Measurements from ENCODE around the gene SLC15A3.
A peak's percentile ranks its signal among the peaks of the same experiment; 100 is the strongest.
"Not testable (repeated sequence)": the region's sequence is repeated elsewhere in the genome, so short reads cannot be mapped to it uniquely, and the experiment has no call there.

Gene SLC15A3

GRCh38 chr11:60912223-60912850 lies 39.6 kb downstream of the SLC15A3 start:
- H3K9me3 ChIP-seq (ENCODE audit: low read length) = no peaks in the 10 kb centered on the region
- no peaks in the 10 kb centered on the region for H3K36me3 ChIP-seq (ENCODE audit: insufficient read depth, low read length)
- no peaks in the 10 kb centered on the region for H3K27me3 ChIP-seq (ENCODE audit: insufficient read depth, low read length)
- no peak overlapping the region for H3K4me3 ChIP-seq (ENCODE audit: low read length)
- no peak overlapping the region for H2AFZ ChIP-seq (ENCODE audit: low read depth, low read length)
- H3K4me1 ChIP-seq (ENCODE audit: insufficient read depth, low read length) = peaks cover 27% of the 10 kb centered on the region

DNA sequence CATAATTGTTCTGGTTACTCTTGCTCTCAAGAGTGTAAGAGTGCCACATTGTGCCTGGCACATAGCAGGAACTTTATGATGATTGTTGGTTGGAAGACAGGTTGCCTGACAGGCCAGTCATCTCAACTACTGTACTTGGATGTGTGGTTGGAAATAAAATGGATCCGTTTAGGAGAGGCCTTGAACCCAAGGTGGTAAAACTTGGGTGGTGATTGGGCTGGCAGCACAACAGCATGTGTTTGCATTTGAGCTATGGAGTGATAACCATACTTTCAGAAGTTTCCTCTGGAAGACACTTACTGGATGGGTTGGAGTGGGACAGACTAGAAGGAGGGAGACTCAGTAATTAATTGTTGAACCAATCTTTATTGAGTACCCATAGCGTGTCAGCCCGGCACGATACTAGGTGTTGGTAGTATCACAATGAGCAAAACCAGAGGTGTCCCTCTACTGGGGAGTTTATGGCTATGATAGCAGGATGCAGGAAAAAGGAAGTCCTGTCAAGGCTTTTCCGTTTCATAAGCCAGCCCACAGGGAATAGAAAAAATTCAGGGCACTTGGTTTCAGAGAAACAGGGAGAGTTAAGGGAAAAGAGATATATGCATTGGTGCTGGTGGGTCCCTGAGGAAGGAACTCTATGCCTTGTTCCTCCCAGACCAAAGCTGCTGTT lies 41.1 kb downstream of the SLC15A3 start:
- H3K27me3 ChIP-seq (ENCODE audit: insufficient read depth, low read length) = no peaks in the 10 kb centered on the region
- H2AFZ ChIP-seq (ENCODE audit: low read depth, low read length) = no peak overlapping the region

GRCh38 chr11:60910281-60910687 lies 41.7 kb downstream of the SLC15A3 start:
- H3K9me3 ChIP-seq (ENCODE audit: low read length) = no peaks in the 10 kb centered on the region
- H3K36me3 ChIP-seq (ENCODE audit: insufficient read depth, low read length) = no peaks in the 10 kb centered on the region
- H3K4me3 ChIP-seq (ENCODE audit: low read length) = no peak overlapping the region
- peaks cover 30% of the 10 kb centered on the region for H3K4me1 ChIP-seq (ENCODE audit: insufficient read depth, low read length)
- no peak overlapping the region for H2AFZ ChIP-seq (ENCODE audit: low read depth, low read length)
- no peaks in the 10 kb centered on the region for H3K27me3 ChIP-seq (ENCODE audit: insufficient read depth, low read length)

More for the DNA sequence above, 41.1 kb downstream of the SLC15A3 start:
- Histone ChIP-seq H3K36me3 (ENCODE audit: insufficient read depth, low read length) (no peaks in the 10 kb centered on the region), H3K4me3 (ENCODE audit: low read length) (no peak overlapping the region), H3K4me1 (ENCODE audit: insufficient read depth, low read length) (peaks cover 29% of the 10 kb centered on the region), H3K9me3 (ENCODE audit: low read length) (no peaks in the 10 kb centered on the region)

GRCh38 chr11:60909680-60910280 lies 42.2 kb downstream of the SLC15A3 start:
- not testable (repeated sequence) for H3K4me3 ChIP-seq (ENCODE audit: low read length); H3K27me3 ChIP-seq (ENCODE audit: insufficient read depth, low read length); H3K9me3 ChIP-seq (ENCODE audit: low read length); H2AFZ ChIP-seq (ENCODE audit: low read depth, low read length); H3K36me3 ChIP-seq (ENCODE audit: insufficient read depth, low read length)
- peaks cover 30% of the 10 kb centered on the region for H3K4me1 ChIP-seq (ENCODE audit: insufficient read depth, low read length)

DNA sequence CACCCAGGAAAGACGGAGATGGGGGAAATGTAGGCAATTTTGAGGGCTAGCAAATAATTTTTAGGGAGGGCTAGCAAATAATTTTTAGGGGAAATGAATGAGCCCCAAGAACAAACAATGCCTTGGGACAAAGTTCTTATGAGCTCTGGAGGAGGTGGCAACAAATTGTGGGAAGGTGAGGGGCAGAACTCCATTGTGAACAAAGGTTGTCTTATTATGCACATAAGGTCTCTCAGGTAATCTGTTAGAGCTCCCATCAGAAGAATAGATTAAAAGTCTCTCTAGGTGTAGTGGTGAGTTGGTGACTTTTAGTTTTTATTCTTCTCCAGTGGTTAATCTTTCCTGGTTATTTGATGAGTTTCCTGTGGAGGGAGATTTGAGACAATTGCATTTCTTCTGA lies 43.2 kb downstream of the SLC15A3 start:
- Histone ChIP-seq H3K27me3 (ENCODE audit: insufficient read depth, low read length) (no peaks in the 10 kb centered on the region), H3K4me1 (ENCODE audit: insufficient read depth, low read length) (peaks cover 33% of the 10 kb centered on the region), H3K4me3 (ENCODE audit: low read length) (no peak overlapping the region), H2AFZ (ENCODE audit: low read depth, low read length) (no peak overlapping the region), H3K36me3 (ENCODE audit: insufficient read depth, low read length) (peaks cover 6% of the 10 kb centered on the region), H3K9me3 (ENCODE audit: low read length) (no peaks in the 10 kb centered on the region)

GRCh38 chr11:60906132-60906972 lies 45.6 kb downstream of the SLC15A3 start, which contains the start of gene PRPF19:
Gene PRPF19 (minus strand): TSS chr11:60906585. CDS start chr11:60906382, 203 bp downstream.
- H3K27me3 ChIP-seq (ENCODE audit: insufficient read depth, low read length) = no peaks in the 10 kb centered on the region
- peaks cover 25% of the 10 kb centered on the region for H3K36me3 ChIP-seq (ENCODE audit: insufficient read depth, low read length)
- H2AFZ ChIP-seq (ENCODE audit: low read depth, low read length) = peak within 1 kb of the TSS; percentile 79
- no peaks in the 10 kb centered on the region for H3K9me3 ChIP-seq (ENCODE audit: low read length)
- peaks cover 21% of the 10 kb centered on the region for H3K4me1 ChIP-seq (ENCODE audit: insufficient read depth, low read length)
- H3K4me3 ChIP-seq (ENCODE audit: low read length) = peak within 1 kb of the TSS; percentile 87

- Histone ChIP-seq H3K4me3 (ENCODE audit: low read length) (peak overlapping the region; percentile 87), H3K27me3 (ENCODE audit: insufficient read depth, low read length) (no peaks in the 10 kb centered on the region), H3K9me3 (ENCODE audit: low read length) (no peaks in the 10 kb centered on the region), H3K4me1 (ENCODE audit: insufficient read depth, low read length) (peaks cover 21% of the 10 kb centered on the region), H3K36me3 (ENCODE audit: insufficient read depth, low read length) (peaks cover 32% of the 10 kb centered on the region), H2AFZ (ENCODE audit: low read depth, low read length) (peak overlapping the region; percentile 38)
These were observed 46.3 kb downstream of the SLC15A3 start for GRCh38 chr11:60905551-60906113.

GRCh38 chr11:60905047-60905446 lies 46.9 kb downstream of the SLC15A3 start:
- peaks cover 21% of the 10 kb centered on the region for H3K4me1 ChIP-seq (ENCODE audit: insufficient read depth, low read length)
- H3K4me3 ChIP-seq (ENCODE audit: low read length) = peak overlapping the region; percentile 87
- no peaks in the 10 kb centered on the region for H3K9me3 ChIP-seq (ENCODE audit: low read length)
- no peak overlapping the region for H2AFZ ChIP-seq (ENCODE audit: low read depth, low read length)
- peaks cover 38% of the 10 kb centered on the region for H3K36me3 ChIP-seq (ENCODE audit: insufficient read depth, low read length)
- H3K27me3 ChIP-seq (ENCODE audit: insufficient read depth, low read length) = no peaks in the 10 kb centered on the region

GRCh38 chr11:60902625-60903024 lies 49.4 kb downstream of the SLC15A3 start:
- Histone ChIP-seq H2AFZ (ENCODE audit: low read depth, low read length) (no peak overlapping the region), H3K27me3 (ENCODE audit: insufficient read depth, low read length) (no peaks in the 10 kb centered on the region), H3K4me1 (ENCODE audit: insufficient read depth, low read length) (peaks cover 21% of the 10 kb centered on the region), H3K36me3 (ENCODE audit: insufficient read depth, low read length) (peaks cover 60% of the 10 kb centered on the region), H3K9me3 (ENCODE audit: low read length) (no peaks in the 10 kb centered on the region), H3K4me3 (ENCODE audit: low read length) (no peak overlapping the region)

DNA sequence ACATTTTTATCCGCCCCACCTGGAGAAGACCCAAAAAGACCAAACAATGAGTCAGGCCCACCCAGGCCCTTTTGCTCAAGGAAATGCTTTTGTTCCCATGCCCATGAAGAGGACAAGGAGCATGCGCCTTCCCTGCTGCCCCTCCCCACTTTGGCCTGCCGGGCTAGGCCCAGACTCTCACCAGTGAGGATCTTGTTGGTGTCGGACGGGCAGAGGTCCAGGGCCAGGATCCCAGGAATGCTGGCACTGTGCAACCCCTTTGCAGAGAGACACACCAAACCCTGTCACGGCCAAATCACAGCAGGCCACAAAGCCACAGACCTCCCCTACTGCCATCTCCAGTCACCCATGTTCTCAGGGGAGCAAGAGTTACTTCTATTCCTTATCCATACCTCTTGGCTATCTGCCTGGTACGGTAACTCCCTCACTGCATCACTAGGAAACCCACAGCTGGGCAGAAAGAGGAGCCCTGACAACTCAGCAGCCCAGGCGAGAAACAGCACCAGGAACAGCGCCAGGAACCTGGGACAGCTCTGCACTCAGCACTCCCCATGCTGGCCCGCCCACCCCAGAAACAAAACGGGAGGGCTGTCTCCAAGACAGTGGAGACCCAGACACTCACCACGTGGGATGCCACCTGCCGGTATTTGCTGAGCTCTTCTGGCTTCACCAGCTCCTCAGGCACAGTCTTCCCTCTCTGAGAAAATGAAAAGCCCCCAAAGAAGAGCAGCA lies 51.1 kb downstream of the SLC15A3 start:
- Histone ChIP-seq H3K4me3 (ENCODE audit: low read length) (no peak overlapping the region), H3K27me3 (ENCODE audit: insufficient read depth, low read length) (no peaks in the 10 kb centered on the region), H2AFZ (ENCODE audit: low read depth, low read length) (no peak overlapping the region), H3K4me1 (ENCODE audit: insufficient read depth, low read length) (peaks cover 16% of the 10 kb centered on the region), H3K36me3 (ENCODE audit: insufficient read depth, low read length) (peaks cover 76% of the 10 kb centered on the region), H3K9me3 (ENCODE audit: low read length) (no peaks in the 10 kb centered on the region)

GRCh38 chr11:60899977-60900376 lies 52.0 kb downstream of the SLC15A3 start:
- Histone ChIP-seq H2AFZ (ENCODE audit: low read depth, low read length) (no peak overlapping the region), H3K4me1 (ENCODE audit: insufficient read depth, low read length) (peaks cover 7% of the 10 kb centered on the region), H3K9me3 (ENCODE audit: low read length) (no peaks in the 10 kb centered on the region), H3K27me3 (ENCODE audit: insufficient read depth, low read length) (no peaks in the 10 kb centered on the region), H3K4me3 (ENCODE audit: low read length) (no peak overlapping the region), H3K36me3 (ENCODE audit: insufficient read depth, low read length) (peaks cover 83% of the 10 kb centered on the region)
